BJ (cell line): ENCODE measurements around the gene CYP2R1. TPM values are rescaled to one million over a fixed set of nuclear protein-coding genes. Genes with fewer than 3 reads are reported as not detected.
"Not testable (repeated sequence)": the region's sequence is repeated elsewhere in the genome, so short reads cannot be mapped to it uniquely, and the experiment has no call there.

Experiments used
- CTCF ChIA-PET: fragments of 350-600 bp; formaldehyde crosslinking; extraction: SDS; loops from one replicate; lab custom pipeline; 2021; ENCODE audit warnings: antibody characterized with exemption, inconsistent platforms; lab: Yijun Ruan, JAX
- POLR2A ChIA-PET: fragments of 300-600 bp; sonication (Branson Sonifier 250); formaldehyde crosslinking; extraction: SDS; loops from one replicate; lab custom pipeline; 2021; ENCODE audit warnings: antibody characterized with exemption; lab: Charles Lee
- DNase-seq: peaks from one replicate; pipeline ENCODE4 v3.0.0-alpha.2; 2011; ENCODE audit warnings: low read depth
- H3K27me3 ChIP-seq: 2 replicates; pipeline ENCODE4 v1.6.0; 2011; ENCODE audit warnings: low read length; ENCODE audit not compliant: control insufficient read depth, insufficient read depth
- H3K36me3 ChIP-seq: 2 replicates; pipeline ENCODE4 v1.5.1; 2011; ENCODE audit warnings: low read length; ENCODE audit not compliant: control insufficient read depth, insufficient read depth
- H3K4me3 ChIP-seq: 2 replicates; pipeline ENCODE4 v1.5.1; 2011; ENCODE audit warnings: low read depth, mild to moderate bottlenecking, control low read depth, low read length
- CTCF ChIP-seq: IDR thresholded peaks from 2 replicates; pipeline ENCODE4 v1.5.1; 2011; ENCODE audit warnings: low read depth, mild to moderate bottlenecking, control low read depth, inconsistent platforms, low read length, moderate library complexity; ENCODE audit not compliant: insufficient read depth
- polyA plus RNA-seq: library from polyadenylated mRNA; depleted of rRNA; stranded (reverse); fragments of >200 nt; gene quantifications from 2 replicates; pipeline ENCODE4 v1.2.3, GENCODE V29; 2011

Gene CYP2R1
- polyA plus RNA-seq, 1 experiment: 7.3 TPM

- Histone ChIP-seq H3K4me3 (peak overlapping the region; percentile 58), H3K27me3 (no peaks in the 10 kb centered on the region; the same call in 1 of the 2 replicates), H3K36me3 (no peaks in the 10 kb centered on the region)
- ChIA-PET POLR2A (interaction anchor here (0.9 kb wide), 1 partner anchor 392 kb away, joined by 3 read pairs; no protein-coding TSS in a partner anchor), CTCF (interaction anchor here (1.3 to 2.7 kb wide), 3 partner anchors 12 to 208 kb away, joined by 3 to 24 read pairs (median 7); no protein-coding TSS in a partner anchor)
- TF ChIP-seq CTCF: no peak
- no peak for DNase-seq
Observed at GRCh38 chr11:14892577-14892976, 546 bp upstream of the CYP2R1 start.

- no peak for TF ChIP-seq CTCF
- ChIA-PET CTCF (interaction anchor here (0.5 to 2.7 kb wide), 5 partner anchors 13 to 355 kb away, joined by 3 to 24 read pairs (median 4); no protein-coding TSS in a partner anchor), POLR2A (interaction anchor here (0.6 to 0.9 kb wide), 3 partner anchors 374 to 655 kb away, joined by 3 to 12 read pairs (median 3); no protein-coding TSS in a partner anchor)
- H3K36me3 ChIP-seq: no peaks in the 10 kb centered on the region
- DNase-seq: peak; percentile 26
- H3K4me3 ChIP-seq: peak overlapping the region; percentile 58
- H3K27me3 ChIP-seq: no peaks in the 10 kb centered on the region; the same call in 1 of the 2 replicates
Observed at GRCh38 chr11:14891143-14892035, 642 bp downstream of the CYP2R1 start.

GRCh38 chr11:14886513-14886912 lies 5.5 kb downstream of the CYP2R1 start:
- no peak for DNase-seq
- H3K4me3 ChIP-seq: no peak overlapping the region
- TF ChIP-seq CTCF: no peak
- H3K36me3 ChIP-seq: no peaks in the 10 kb centered on the region
- CTCF ChIA-PET: no interaction called here
- H3K27me3 ChIP-seq: no peaks in the 10 kb centered on the region
- POLR2A ChIA-PET: no interaction called here

GRCh38 chr11:14884667-14885273 lies 7.3 kb downstream of the CYP2R1 start:
- CTCF ChIA-PET: no interaction called here
- no peak for TF ChIP-seq CTCF

DNA sequence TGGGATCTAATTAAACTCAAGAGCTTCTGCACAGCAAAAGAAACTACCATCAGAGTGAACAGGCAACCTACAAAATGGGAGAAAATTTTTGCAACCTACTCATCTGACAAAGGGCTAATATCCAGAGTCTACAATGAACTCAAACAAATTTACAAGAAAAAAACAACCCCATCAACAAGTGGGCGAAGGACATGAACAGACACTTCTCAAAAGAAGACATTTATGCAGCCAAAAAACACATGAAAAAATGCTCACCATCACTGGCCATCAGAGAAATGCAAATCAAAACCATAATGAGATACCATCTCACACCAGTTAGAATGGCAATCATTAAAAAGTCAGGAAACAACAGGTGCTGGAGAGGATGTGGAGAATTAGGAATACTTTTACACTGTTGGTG lies 8.3 kb downstream of the CYP2R1 start:
- DNase-seq, CTCF ChIA-PET, POLR2A ChIA-PET, H3K4me3 ChIP-seq, H3K27me3 ChIP-seq, H3K36me3 ChIP-seq: not testable (repeated sequence)

More at GRCh38 chr11:14884667-14885273, 7.3 kb downstream of the CYP2R1 start:
- Histone ChIP-seq H3K4me3 (no peak overlapping the region), H3K36me3 (no peaks in the 10 kb centered on the region), H3K27me3 (no peaks in the 10 kb centered on the region)
- POLR2A ChIA-PET: no interaction called here
- no peak for DNase-seq
